Astrocyte of the cerebellum (primary cell): ENCODE data around the gene HOXC9.
A peak's percentile ranks its signal among the peaks of the same experiment; 100 is the strongest.

ENCODE experiments used
- DNase-seq: peaks from one replicate; pipeline ENCODE4 v3.0.0-alpha.2; 2011; ENCODE audit warnings: low read depth
- H3K4me3 ChIP-seq: 2 replicates; pipeline ENCODE4 v1.5.1; 2011; ENCODE audit warnings: mild to moderate bottlenecking, low read depth, low read length, moderate library complexity
- in situ Hi-C: cut with HindIII; loops from 2 replicates; pipeline ENCODE4 v1.10.0; 2017; ENCODE audit warnings: low sequenced_read_pairs
- TF ChIP-seq, protein P1 (sequence below): IDR thresholded peaks from 2 replicates; pipeline ENCODE4 v1.5.1; 2012; ENCODE audit warnings: low read length, low read depth, moderate library complexity, mild to moderate bottlenecking; ENCODE audit errors: missing control alignments

Gene HOXC9

GRCh38 chr12:54015018-54015931 is 15.3 kb downstream of the HOXC9 start:
- no peak for DNase-seq
- H3K4me3 ChIP-seq: no peak overlapping the region
- in situ Hi-C loops: no loop called here
- TF ChIP-seq, protein P1, sequence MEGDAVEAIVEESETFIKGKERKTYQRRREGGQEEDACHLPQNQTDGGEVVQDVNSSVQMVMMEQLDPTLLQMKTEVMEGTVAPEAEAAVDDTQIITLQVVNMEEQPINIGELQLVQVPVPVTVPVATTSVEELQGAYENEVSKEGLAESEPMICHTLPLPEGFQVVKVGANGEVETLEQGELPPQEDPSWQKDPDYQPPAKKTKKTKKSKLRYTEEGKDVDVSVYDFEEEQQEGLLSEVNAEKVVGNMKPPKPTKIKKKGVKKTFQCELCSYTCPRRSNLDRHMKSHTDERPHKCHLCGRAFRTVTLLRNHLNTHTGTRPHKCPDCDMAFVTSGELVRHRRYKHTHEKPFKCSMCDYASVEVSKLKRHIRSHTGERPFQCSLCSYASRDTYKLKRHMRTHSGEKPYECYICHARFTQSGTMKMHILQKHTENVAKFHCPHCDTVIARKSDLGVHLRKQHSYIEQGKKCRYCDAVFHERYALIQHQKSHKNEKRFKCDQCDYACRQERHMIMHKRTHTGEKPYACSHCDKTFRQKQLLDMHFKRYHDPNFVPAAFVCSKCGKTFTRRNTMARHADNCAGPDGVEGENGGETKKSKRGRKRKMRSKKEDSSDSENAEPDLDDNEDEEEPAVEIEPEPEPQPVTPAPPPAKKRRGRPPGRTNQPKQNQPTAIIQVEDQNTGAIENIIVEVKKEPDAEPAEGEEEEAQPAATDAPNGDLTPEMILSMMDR: no peak

DNA sequence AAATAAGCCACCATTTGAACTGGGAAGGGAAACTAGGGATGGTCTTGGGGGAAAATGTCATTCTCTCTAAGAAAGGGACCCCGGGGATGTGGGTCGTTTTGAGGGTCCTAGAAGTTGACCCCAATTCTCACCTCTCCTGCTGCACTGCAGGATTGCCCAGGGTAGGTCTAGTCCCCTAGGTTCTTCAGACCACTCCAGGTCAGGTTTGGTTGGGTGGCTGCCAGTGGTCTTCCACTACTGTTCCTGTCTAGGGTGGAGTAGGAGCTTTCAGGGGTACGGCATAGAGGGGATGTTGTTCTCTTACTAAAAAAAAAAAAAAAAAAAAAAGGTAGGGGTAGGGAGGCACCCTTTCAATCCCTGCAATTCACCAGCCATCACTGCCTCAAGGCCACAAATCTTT is 16.1 kb downstream of the HOXC9 start:
- in situ Hi-C loops: no loop called here
- H3K4me3 ChIP-seq: no peak overlapping the region
- DNase-seq: no peak
- TF ChIP-seq, protein P1: no peak

DNA sequence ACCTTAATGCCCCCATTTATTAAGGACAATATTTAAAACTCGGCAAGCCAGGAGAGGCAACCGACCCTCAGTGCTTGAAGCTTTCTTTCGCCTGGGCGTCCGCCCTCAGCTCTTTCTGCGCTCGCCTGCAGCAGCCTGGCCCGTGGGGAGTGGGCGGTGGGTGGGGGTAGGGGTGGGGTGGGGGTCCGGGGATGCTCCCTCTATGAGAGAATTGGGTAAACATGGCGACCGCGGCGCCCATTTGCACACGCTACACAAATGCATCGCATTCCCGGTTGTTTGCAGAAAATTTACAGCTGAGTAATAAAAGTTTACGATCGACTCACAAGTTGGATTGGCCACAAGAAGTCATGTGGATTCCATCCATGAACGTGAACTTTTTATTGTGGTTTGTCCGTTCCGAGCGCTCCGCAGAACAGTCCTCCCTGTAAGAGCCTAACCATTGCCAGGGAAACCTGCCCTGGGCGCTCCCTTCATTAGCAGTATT is 16.6 kb downstream of the HOXC9 start:
- TF ChIP-seq, protein P1: no peak
- in situ Hi-C loops: no loop called here
- DNase-seq: no peak
- no peak overlapping the region for H3K4me3 ChIP-seq

GRCh38 chr12:54017027-54017788 is 17.2 kb downstream of the HOXC9 start:
- TF ChIP-seq, protein P1: no peak
- in situ Hi-C loops: no loop called here
- no peak for DNase-seq
- H3K4me3 ChIP-seq: peak overlapping the region; percentile 16

GRCh38 chr12:54017878-54018467 is 18.0 kb downstream of the HOXC9 start:
- TF ChIP-seq, protein P1: no peak
- DNase-seq: no peak
- peak overlapping the region; percentile 16 for H3K4me3 ChIP-seq
- in situ Hi-C loops: no loop called here

GRCh38 chr12:54018468-54018984 is 18.6 kb downstream of the HOXC9 start:
- in situ Hi-C loops: no loop called here
- no peak overlapping the region for H3K4me3 ChIP-seq
- DNase-seq: no peak
- TF ChIP-seq, protein P1: no peak
